PC-9 (cell line): ENCODE results near the gene CD226. TPM values are rescaled to one million over a fixed set of nuclear protein-coding genes. Genes with fewer than 3 reads are reported as not detected.

Source experiments
- BruUV-seq: library from RNA; stranded (reverse); fragments of 400-500 nt; replicated peaks from 2 replicates; lab custom pipeline; 2021; lab: Mats Ljungman, UMichigan
- CTCF ChIA-PET: fragments of 300-600 bp; sonication (Branson Sonifier 250); formaldehyde crosslinking; loops from one replicate; lab custom pipeline; 2022; ENCODE audit warnings: antibody characterized with exemption; lab: Charles Lee
- POLR2A ChIA-PET: fragments of 300-600 bp; sonication (Branson Sonifier 250); formaldehyde crosslinking; loops from one replicate; lab custom pipeline; 2022; ENCODE audit warnings: antibody characterized with exemption; ENCODE audit not compliant: unreplicated experiment; lab: Charles Lee
- DNase-seq, 2 experiments: peaks; one replicate each; pipeline versions ENCODE4 v3.0.0 to v3.0.0-alpha.2; 2015 to 2022; ENCODE audit warnings: mixed read lengths in 1 of 2
- H2AFZ ChIP-seq: fragments of 200-600 bp; sonication (generic); 2 replicates; pipeline ENCODE4 v1.8.1; 2017; ENCODE audit warnings: antibody characterized with exemption
- H3F3A ChIP-seq: fragments of 200-600 bp; sonication (generic); 2 replicates; pipeline ENCODE4 v1.8.1; 2017; ENCODE audit warnings: antibody characterized with exemption, mild to moderate bottlenecking, low read depth; ENCODE audit not compliant: insufficient read depth
- H3K27ac ChIP-seq: fragments of 200-600 bp; sonication (generic); 2 replicates; pipeline ENCODE4 v1.6.1; 2016; ENCODE audit warnings: mixed run types
- H3K27me3 ChIP-seq: fragments of 200-600 bp; sonication (generic); 2 replicates; pipeline ENCODE4 v1.6.1; 2016; ENCODE audit warnings: low read depth, mixed run types; ENCODE audit not compliant: insufficient read depth
- H3K36me3 ChIP-seq: fragments of 200-600 bp; sonication (generic); 2 replicates; pipeline ENCODE4 v1.6.1; 2016; ENCODE audit warnings: low read depth, mixed run types
- H3K4me1 ChIP-seq: fragments of 200-600 bp; sonication (generic); replicated peaks from 2 replicates; pipeline ENCODE4 v1.6.1; 2016; ENCODE audit warnings: mixed run types; ENCODE audit not compliant: insufficient read depth
- H3K4me2 ChIP-seq: fragments of 200-600 bp; sonication (generic); 2 replicates; pipeline ENCODE4 v1.6.1; 2017; ENCODE audit warnings: mixed run types
- H3K4me3 ChIP-seq: fragments of 200-600 bp; sonication (generic); 2 replicates; pipeline ENCODE4 v1.6.1; 2016; ENCODE audit warnings: mixed run types
- H3K79me2 ChIP-seq: fragments of 200-600 bp; sonication (generic); 2 replicates; pipeline ENCODE4 v1.6.1; 2017; ENCODE audit warnings: low read depth, mixed run types
- H3K9me2 ChIP-seq: fragments of 200-600 bp; sonication (generic); 2 replicates; pipeline ENCODE4 v1.8.1; 2017; ENCODE audit warnings: mild to moderate bottlenecking; ENCODE audit not compliant: insufficient read depth
- H3K9me3 ChIP-seq: fragments of 200-600 bp; sonication (generic); 2 replicates; pipeline ENCODE4 v1.8.1; 2016; ENCODE audit warnings: low read depth; ENCODE audit not compliant: insufficient read depth
- H4K20me1 ChIP-seq: fragments of 200-600 bp; sonication (generic); 2 replicates; pipeline ENCODE4 v1.8.1; 2017; ENCODE audit not compliant: insufficient read depth
- CTCF ChIP-seq: fragments of 200-600 bp; sonication (generic); conservative IDR thresholded peaks from 2 replicates; pipeline ENCODE4 v1.6.1; 2017; ENCODE audit warnings: mixed run types, antibody characterized with exemption, mild to moderate bottlenecking, moderate library complexity
- EZH2 ChIP-seq: fragments of 200-600 bp; sonication (generic); IDR thresholded peaks from 2 replicates; pipeline ENCODE4 v1.8.0; 2017; ENCODE audit warnings: antibody characterized with exemption, low read depth
- intact Hi-C: fragments of 100-400 bp; cut with micrococcal nuclease; formaldehyde crosslinking; loops from one replicate; pipeline ENCODE4 v1.10.0; 2022; ENCODE audit not compliant: unreplicated experiment
- total RNA-seq: library from RNA; stranded (reverse); gene quantifications from 2 replicates; pipeline ENCODE4 v1.2.3, GENCODE V29; 2021

The CD226 gene
- total RNA-seq, 1 experiment from 2014 or later, result 0.13 TPM

- no peaks in the 10 kb centered on the region for H4K20me1 ChIP-seq
- H3F3A ChIP-seq, result no peaks in the 10 kb centered on the region
- no TSS peak for BruUV-seq
- no peak overlapping the region for H3K4me2 ChIP-seq
- H3K36me3 ChIP-seq, result no peaks in the 10 kb centered on the region
- no peaks in the 10 kb centered on the region for H3K27me3 ChIP-seq
- DNase-seq, result no peak
- H3K27ac ChIP-seq, result no peak overlapping the region
- POLR2A ChIA-PET, result no interaction called here
- no peaks in the 10 kb centered on the region for H3K79me2 ChIP-seq
- H2AFZ ChIP-seq, result no peak overlapping the region
- H3K4me1 ChIP-seq, result no peaks in the 10 kb centered on the region
- H3K4me3 ChIP-seq, result no peak overlapping the region
- no peaks in the 10 kb centered on the region for H3K9me2 ChIP-seq
- intact Hi-C loops, result no loop called here
- no peak for TF ChIP-seq EZH2
- TF ChIP-seq CTCF, result no peak
- H3K9me3 ChIP-seq, result no peaks in the 10 kb centered on the region
- CTCF ChIA-PET, result no interaction called here
Measured at GRCh38 chr18:69830189-69830588, 117.5 kb downstream of the CD226 start.

- intact Hi-C loops, result no loop called here
- H3K9me3 ChIP-seq, result no peaks in the 10 kb centered on the region
- no peak overlapping the region for H3K4me2 ChIP-seq
- no peaks in the 10 kb centered on the region for H3K36me3 ChIP-seq
- H3K9me2 ChIP-seq, result no peaks in the 10 kb centered on the region
- no peak for TF ChIP-seq EZH2
- TF ChIP-seq CTCF, result no peak
- no peaks in the 10 kb centered on the region for H4K20me1 ChIP-seq
- H3K27me3 ChIP-seq, result no peaks in the 10 kb centered on the region
- H3F3A ChIP-seq, result no peaks in the 10 kb centered on the region
- BruUV-seq, result no TSS peak
- H3K79me2 ChIP-seq, result no peaks in the 10 kb centered on the region
- no peak overlapping the region for H3K4me3 ChIP-seq
- ChIA-PET CTCF (no interaction called here), POLR2A (no interaction called here)
- DNase-seq, result no peak
- no peaks in the 10 kb centered on the region for H3K4me1 ChIP-seq
- no peak overlapping the region for H3K27ac ChIP-seq
- H2AFZ ChIP-seq, result no peak overlapping the region
Measured at GRCh38 chr18:69820538-69820937, 127.1 kb downstream of the CD226 start.

- intact Hi-C loops, result no loop called here
- ChIA-PET CTCF (no interaction called here), POLR2A (no interaction called here)
- Histone ChIP-seq H3K4me3 (no peak overlapping the region), H3K9me3 (no peaks in the 10 kb centered on the region), H3K4me1 (no peaks in the 10 kb centered on the region), H3K4me2 (no peak overlapping the region), H3K27ac (no peak overlapping the region), H3K27me3 (no peaks in the 10 kb centered on the region), H3K36me3 (no peaks in the 10 kb centered on the region), H3K9me2 (no peaks in the 10 kb centered on the region), H2AFZ (no peak overlapping the region), H3K79me2 (no peaks in the 10 kb centered on the region), H3F3A (no peaks in the 10 kb centered on the region), H4K20me1 (no peaks in the 10 kb centered on the region)
- no TSS peak for BruUV-seq
- TF ChIP-seq EZH2 (no peak), CTCF (no peak)
- no peak for DNase-seq
Measured at GRCh38 chr18:69819460-69819859, 128.2 kb downstream of the CD226 start.
